HG03520 (cell line): ENCODE results near the gene CRELD2.

Experiments
- ATAC-seq: cut with Tn5 transposase; IDR thresholded peaks from one replicate; pipeline ENCODE4 v1.9.1; 2021; ENCODE audit warnings: mild to moderate bottlenecking, moderate library complexity; ENCODE audit not compliant: unreplicated experiment

The CRELD2 gene

GRCh38 chr22:49966041-49966773 is 47.8 kb downstream of the CRELD2 start:
- ATAC-seq: no peak

- ATAC-seq: no peak
These were observed 48.6 kb downstream of the CRELD2 start for GRCh38 chr22:49966774-49967705.

GRCh38 chr22:49967706-49968208 is 49.3 kb downstream of the CRELD2 start:
- no peak for ATAC-seq

DNA sequence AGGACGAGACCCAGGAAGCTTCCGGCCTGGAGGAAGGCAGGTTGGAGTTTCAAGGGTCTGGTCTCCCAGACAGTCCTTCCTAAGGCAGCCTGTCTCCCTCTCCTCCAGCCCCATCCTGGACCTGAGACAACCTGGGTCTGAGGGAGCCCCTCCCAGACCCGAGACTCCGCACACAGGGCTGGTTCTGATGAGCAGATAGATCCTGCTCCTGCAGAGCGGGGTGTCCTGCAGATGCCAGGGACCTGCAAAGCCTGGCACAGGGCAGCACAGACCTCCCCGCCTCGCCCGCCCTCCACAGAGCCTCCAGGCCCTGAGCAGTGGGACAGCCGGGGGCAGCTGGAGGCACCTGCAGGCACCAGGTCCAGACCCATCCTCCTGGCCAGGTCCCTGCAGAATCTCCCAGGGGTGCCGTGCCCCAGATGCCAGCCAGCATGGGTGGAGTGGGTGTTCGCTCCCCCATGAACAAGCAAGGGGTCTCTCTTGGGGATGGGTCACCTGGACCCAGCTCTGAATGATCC is 49.9 kb downstream of the CRELD2 start:
- ATAC-seq: no peak

- no peak for ATAC-seq
These were observed 50.6 kb downstream of the CRELD2 start for GRCh38 chr22:49968831-49969661.

- no peak for ATAC-seq
These were observed 51.5 kb downstream of the CRELD2 start for GRCh38 chr22:49969751-49970527.

- peak; percentile 54 for ATAC-seq
These were observed 52.2 kb downstream of the CRELD2 start for GRCh38 chr22:49970528-49971231.

GRCh38 chr22:49971232-49972162 is 53.1 kb downstream of the CRELD2 start:
- ATAC-seq: peak; percentile 15

DNA sequence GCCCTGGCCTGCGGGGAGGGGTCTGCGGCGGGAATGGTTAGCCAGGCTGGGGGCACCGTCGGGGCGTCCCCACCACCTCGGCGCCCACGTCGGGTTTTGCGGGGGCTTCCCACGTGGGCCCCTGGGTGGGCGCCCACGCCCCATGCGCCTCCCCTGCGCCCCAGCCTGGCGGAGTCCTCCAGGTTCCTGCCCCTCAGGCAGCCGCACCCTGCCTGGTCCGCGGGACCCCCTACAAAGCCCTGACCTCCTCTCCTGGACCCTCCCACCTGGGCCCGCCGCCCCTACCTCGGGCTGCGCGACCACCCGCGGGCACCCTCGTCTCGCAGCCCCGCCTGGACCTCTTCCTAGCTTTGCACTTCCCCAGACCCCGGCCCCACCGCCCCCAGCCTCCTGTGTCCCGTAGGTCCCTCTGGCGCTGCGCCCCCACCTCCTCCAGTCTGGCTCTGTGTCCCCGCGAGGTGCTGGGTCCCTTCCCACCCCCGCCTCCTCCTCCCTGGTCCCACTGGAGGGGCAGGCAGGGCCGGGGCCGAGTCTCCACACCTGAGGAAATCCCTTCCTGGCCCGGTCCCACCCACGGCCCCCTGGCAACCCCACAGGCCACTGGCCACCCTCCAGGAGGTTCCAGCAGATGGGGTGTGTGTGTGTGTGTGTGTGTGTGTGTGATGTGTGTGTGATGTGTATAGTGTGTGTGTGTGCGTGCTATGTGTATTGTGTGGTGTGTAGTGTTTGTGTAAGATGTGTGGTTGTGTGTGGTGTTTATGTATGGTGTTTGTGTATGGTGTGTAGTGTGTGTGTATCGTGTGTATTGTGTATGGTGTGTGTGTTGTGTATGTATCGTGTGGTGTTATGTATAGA is 54.0 kb downstream of the CRELD2 start:
- ATAC-seq: no peak

- no peak for ATAC-seq
These were observed 54.9 kb downstream of the CRELD2 start for GRCh38 chr22:49973018-49973961.

- ATAC-seq: no peak
These were observed 57.3 kb downstream of the CRELD2 start for GRCh38 chr22:49975543-49976389.

- no peak for ATAC-seq
These were observed 58.2 kb downstream of the CRELD2 start for GRCh38 chr22:49976439-49977175.
